HG03196 (cell line): ENCODE data around the gene DAO.

Source experiments
- ATAC-seq: cut with Tn5 transposase; IDR thresholded peaks from one replicate; pipeline ENCODE4 v1.9.1; 2021; ENCODE audit not compliant: unreplicated experiment

The DAO gene

GRCh38 chr12:108875280-108875679 lies 4.6 kb upstream of the DAO start:
- ATAC-seq = no peak

GRCh38 chr12:108875682-108876361 lies 4.1 kb upstream of the DAO start:
- no peak for ATAC-seq

- no peak for ATAC-seq
Observed at GRCh38 chr12:108876550-108876949, 3.3 kb upstream of the DAO start.

- no peak for ATAC-seq
Observed at GRCh38 chr12:108881953-108882352, 2.1 kb downstream of the DAO start.

GRCh38 chr12:108884116-108885012 lies 4.5 kb downstream of the DAO start:
- ATAC-seq = no peak

GRCh38 chr12:108886873-108887629 lies 7.2 kb downstream of the DAO start:
- ATAC-seq = no peak

GRCh38 chr12:108888031-108888430 lies 8.1 kb downstream of the DAO start:
- no peak for ATAC-seq

GRCh38 chr12:108890208-108890607 lies 10.3 kb downstream of the DAO start:
- no peak for ATAC-seq

GRCh38 chr12:108895220-108895802 lies 15.4 kb downstream of the DAO start:
- ATAC-seq = no peak

GRCh38 chr12:108896336-108896735 lies 16.4 kb downstream of the DAO start:
- ATAC-seq = no peak

GRCh38 chr12:108896817-108897216 lies 16.9 kb downstream of the DAO start:
- ATAC-seq = no peak

- no peak for ATAC-seq
Observed at GRCh38 chr12:108899145-108899544, 19.3 kb downstream of the DAO start.

GRCh38 chr12:108905725-108906124 lies 25.8 kb downstream of the DAO start:
- ATAC-seq = no peak

- no peak for ATAC-seq
Observed at GRCh38 chr12:108906971-108907370, 27.1 kb downstream of the DAO start.

GRCh38 chr12:108907839-108908351 lies 28.0 kb downstream of the DAO start:
- no peak for ATAC-seq

- no peak for ATAC-seq
Observed at GRCh38 chr12:108910336-108910735, 30.4 kb downstream of the DAO start.

GRCh38 chr12:108911915-108912314 lies 32.0 kb downstream of the DAO start:
- no peak for ATAC-seq

- ATAC-seq = no peak
Observed at GRCh38 chr12:108912361-108912760, 32.5 kb downstream of the DAO start.

GRCh38 chr12:108914121-108914531 lies 34.2 kb downstream of the DAO start:
- no peak for ATAC-seq

- no peak for ATAC-seq
Observed at GRCh38 chr12:108915632-108916133, 35.8 kb downstream of the DAO start.

- no peak for ATAC-seq
Observed at GRCh38 chr12:108916336-108916735, 36.4 kb downstream of the DAO start.
